HCT116 (cell line): ENCODE results near the gene SLC17A4. TPM values are rescaled to one million over a fixed set of nuclear protein-coding genes. Genes with fewer than 3 reads are reported as not detected.

Source experiments
- ATAC-seq: fragments of 200-7000 bp; cut with Tn5 transposase; 2 replicates; pipeline ENCODE4 v1.9.1; 2020; ENCODE audit warnings: mild to moderate bottlenecking, moderate library complexity
- BruUV-seq: library from RNA; stranded (reverse); fragments of 400-500 nt; replicated peaks from 2 replicates; lab custom pipeline; 2021; lab: Mats Ljungman, UMichigan
- CTCF ChIA-PET: fragments of 300-600 bp; sonication (Branson Sonifier 250); formaldehyde crosslinking; loops from one replicate; lab custom pipeline; 2021; ENCODE audit warnings: antibody characterized with exemption; lab: Charles Lee
- POLR2A ChIA-PET: fragments of 300-600, 350-600 bp; sonication (Branson Sonifier 250); formaldehyde crosslinking; loops from one replicate; lab custom pipeline; 2021; ENCODE audit warnings: antibody characterized with exemption; lab: Charles Lee
- RAD21 ChIA-PET, 2 experiments: fragments of 300-600 bp; sonication (Branson Sonifier 250); formaldehyde crosslinking; loops; one replicate each; lab custom pipeline; 2023; ENCODE audit warnings: low total read pairs in 2 of 2; ENCODE audit not compliant: uncharacterized antibody in 2 of 2, unreplicated experiment in 2 of 2, low non-redundant PET in 1 of 2; lab: Charles Lee
- DNase-seq: peaks from one replicate; pipeline ENCODE4 v3.0.0-alpha.2; 2010; ENCODE audit warnings: low read depth, low spot score
- H2AFZ ChIP-seq: fragments of 200-600 bp; shearing (Covaris generic), sonication (generic); 2 replicates; pipeline ENCODE4 v1.6.1; 2017; ENCODE audit warnings: low read depth, mixed run types, mixed read lengths, antibody characterized with exemption, low read length; ENCODE audit not compliant: poor library complexity, severe bottlenecking
- H3K27ac ChIP-seq: 2 replicates; pipeline ENCODE4 v1.5.1; 2012; ENCODE audit warnings: low read depth, low read length
- H3K27me3 ChIP-seq: fragments of 200-600 bp; sonication (generic); 2 replicates; pipeline ENCODE4 v1.6.1; 2016; ENCODE audit warnings: mixed run types, low read length, mixed read lengths; ENCODE audit not compliant: insufficient read depth
- H3K36me3 ChIP-seq, 2 experiments: fragments of 200-500 bp in 1 of 2; fragments of 200-600 bp in 1 of 2; sonication (Bioruptor generic) in 1 of 2; sonication (generic) in 1 of 2; 2 replicates each; pipeline versions ENCODE4 v1.5.1 to v1.6.1; 2014 to 2016; ENCODE audit warnings: low read length in 2 of 2, inconsistent platforms in 1 of 2, mixed read lengths in 1 of 2, mixed run types in 1 of 2; ENCODE audit not compliant: insufficient read depth in 2 of 2, control insufficient read depth in 1 of 2
- H3K4me1 ChIP-seq, 2 experiments: fragments of 200-600 bp in 1 of 2; sonication (generic) in 1 of 2; 2 replicates each; pipeline versions ENCODE4 v1.5.1 to v1.6.1; 2012 to 2017; ENCODE audit warnings: low read length in 2 of 2, inconsistent platforms in 1 of 2, mild to moderate bottlenecking in 1 of 2, mixed read lengths in 1 of 2, mixed run types in 1 of 2, moderate library complexity in 1 of 2; ENCODE audit not compliant: insufficient read depth in 2 of 2, control insufficient read depth in 1 of 2
- H3K4me2 ChIP-seq: fragments of 200-600 bp; sonication (generic); 2 replicates; pipeline ENCODE4 v1.6.1; 2017; ENCODE audit warnings: mixed run types, low read length, mixed read lengths
- H3K4me3 ChIP-seq, 2 experiments: fragments of 200-600 bp in 1 of 2; sonication (generic) in 1 of 2; replicated peaks in 1 of 2; 2 replicates each; pipeline ENCODE4 v1.5.1; 2011 to 2016; ENCODE audit warnings: low read length in 2 of 2, control low read depth in 1 of 2, low read depth in 1 of 2, mild to moderate bottlenecking in 1 of 2, mixed read lengths in 1 of 2, mixed run types in 1 of 2
- H3K79me2 ChIP-seq: fragments of 200-600 bp; sonication (generic); 2 replicates; pipeline ENCODE4 v1.6.1; 2017; ENCODE audit warnings: mild to moderate bottlenecking, mixed run types, low read length, moderate library complexity, mixed read lengths; ENCODE audit not compliant: insufficient read depth
- H3K9ac ChIP-seq: fragments of 200-600 bp; sonication (generic); 2 replicates; pipeline ENCODE4 v1.6.1; 2016; ENCODE audit warnings: low read length, mixed read lengths
- H3K9me2 ChIP-seq: fragments of 200-600 bp; sonication (generic), shearing (Covaris generic); 2 replicates; pipeline ENCODE4 v1.6.1; 2017; ENCODE audit warnings: mixed run types, mild to moderate bottlenecking, moderate library complexity; ENCODE audit not compliant: insufficient read depth
- H3K9me3 ChIP-seq, 2 experiments: fragments of 200-500 bp in 1 of 2; fragments of 200-600 bp in 1 of 2; sonication (Bioruptor generic) in 1 of 2; sonication (generic) in 1 of 2; 2 replicates each; pipeline ENCODE4 v1.6.1; 2014 to 2017; ENCODE audit warnings: low read length in 2 of 2, mixed read lengths in 2 of 2, inconsistent platforms in 1 of 2, low read depth in 1 of 2, mild to moderate bottlenecking in 1 of 2, mixed run types in 1 of 2, moderate library complexity in 1 of 2; ENCODE audit not compliant: control insufficient read depth in 1 of 2, insufficient read depth in 1 of 2
- H4K20me1 ChIP-seq: fragments of 200-600 bp; sonication (generic), shearing (Covaris generic); 2 replicates; pipeline ENCODE4 v1.6.1; 2017; ENCODE audit warnings: mixed run types, mild to moderate bottlenecking, moderate library complexity; ENCODE audit not compliant: insufficient read depth
- CBX3 ChIP-seq: IDR thresholded peaks from 2 replicates; pipeline ENCODE4 v1.6.1; 2012; ENCODE audit warnings: low read depth
- CEBPB ChIP-seq: IDR thresholded peaks from 2 replicates; pipeline ENCODE4 v1.6.1; 2012; ENCODE audit warnings: low read depth
- EGR1 ChIP-seq: IDR thresholded peaks from 2 replicates; pipeline ENCODE4 v1.6.1; 2012; ENCODE audit warnings: low read depth
- ELF1 ChIP-seq: IDR thresholded peaks from 2 replicates; pipeline ENCODE4 v1.6.1; 2012; ENCODE audit warnings: low read depth, borderline replicate concordance
- EZH2 ChIP-seq: fragments of 200-600 bp; sonication (generic); IDR thresholded peaks from 2 replicates; pipeline ENCODE4 v1.6.1; 2017; ENCODE audit warnings: antibody characterized with exemption, mixed run types
- EZH2phosphoT487 ChIP-seq: fragments of 200-600 bp; IDR thresholded peaks from 2 replicates; pipeline ENCODE4 v1.6.1; 2018; ENCODE audit warnings: antibody characterized with exemption, borderline replicate concordance
- POLR2A ChIP-seq: IDR thresholded peaks from 2 replicates; pipeline ENCODE4 v1.7.0; 2011; ENCODE audit warnings: borderline replicate concordance; ENCODE audit not compliant: insufficient read depth, insufficient read length; ENCODE audit errors: extremely low read depth
- SP1 ChIP-seq: IDR thresholded peaks from 2 replicates; pipeline ENCODE4 v1.6.1; 2012; ENCODE audit warnings: low read depth
- ZBTB33 ChIP-seq: IDR thresholded peaks from 2 replicates; pipeline ENCODE4 v1.6.1; 2011; ENCODE audit warnings: mild to moderate bottlenecking, low read length, moderate library complexity; ENCODE audit not compliant: insufficient replicate concordance; ENCODE audit errors: extremely low read depth
- intact Hi-C: fragments of 100-400 bp; cut with micrococcal nuclease; formaldehyde crosslinking; loops from 2 replicates; pipeline ENCODE4 v1.10.0; 2022
- total RNA-seq: library from RNA; stranded (reverse); gene quantifications from one replicate; pipeline ENCODE4 v1.2.1, GENCODE V29; 2021; ENCODE audit not compliant: unreplicated experiment
- TF ChIP-seq, protein P1 (sequence below), 3 experiments: fragments of 200-600 bp in 1 of 3; sonication (generic) in 1 of 3; IDR thresholded peaks in 2 of 3; conservative IDR thresholded peaks in 1 of 3; 2 replicates each; pipeline ENCODE4 v1.5.1; 2012 to 2017; ENCODE audit warnings: low read depth in 2 of 3, low read length in 2 of 3, antibody characterized with exemption in 1 of 3, borderline replicate concordance in 1 of 3, control low read depth in 1 of 3, mild to moderate bottlenecking in 1 of 3, mixed read lengths in 1 of 3, mixed run types in 1 of 3, moderate library complexity in 1 of 3; ENCODE audit not compliant: insufficient read depth in 1 of 3
- TF ChIP-seq, protein P2 (sequence below): IDR thresholded peaks from 2 replicates; pipeline ENCODE4 v1.6.1; 2012; ENCODE audit warnings: low read depth

Gene SLC17A4
- total RNA-seq, 1 experiment from 2014 or later: not detected

- BruUV-seq: no TSS peak
- Histone ChIP-seq H3K4me1 (peaks cover 0 to 7% of the 10 kb centered on the region in 2 experiments; a peak in 1 of 4 replicates), H2AFZ (no peak overlapping the region), H3K4me3 (no peak overlapping the region), H3K79me2 (no peaks in the 10 kb centered on the region), H3K27me3 (no peaks in the 10 kb centered on the region), H3K36me3 (no peaks in the 10 kb centered on the region), H4K20me1 (no peaks in the 10 kb centered on the region), H3K9me3 (no peaks in the 10 kb centered on the region), H3K9ac (no peak overlapping the region), H3K9me2 (no peaks in the 10 kb centered on the region), H3K27ac (no peak overlapping the region), H3K4me2 (no peak overlapping the region)
- ChIA-PET RAD21 (no interaction called here), POLR2A (no interaction called here), CTCF (no interaction called here)
- no peak for ATAC-seq
- TF ChIP-seq EZH2 (no peak), ZBTB33 (no peak), CBX3 (no peak), EZH2phosphoT487 (no peak), SP1 (no peak), POLR2A (no peak), EGR1 (no peak), CEBPB (no peak), ELF1 (no peak)
- TF ChIP-seq, protein P1, sequence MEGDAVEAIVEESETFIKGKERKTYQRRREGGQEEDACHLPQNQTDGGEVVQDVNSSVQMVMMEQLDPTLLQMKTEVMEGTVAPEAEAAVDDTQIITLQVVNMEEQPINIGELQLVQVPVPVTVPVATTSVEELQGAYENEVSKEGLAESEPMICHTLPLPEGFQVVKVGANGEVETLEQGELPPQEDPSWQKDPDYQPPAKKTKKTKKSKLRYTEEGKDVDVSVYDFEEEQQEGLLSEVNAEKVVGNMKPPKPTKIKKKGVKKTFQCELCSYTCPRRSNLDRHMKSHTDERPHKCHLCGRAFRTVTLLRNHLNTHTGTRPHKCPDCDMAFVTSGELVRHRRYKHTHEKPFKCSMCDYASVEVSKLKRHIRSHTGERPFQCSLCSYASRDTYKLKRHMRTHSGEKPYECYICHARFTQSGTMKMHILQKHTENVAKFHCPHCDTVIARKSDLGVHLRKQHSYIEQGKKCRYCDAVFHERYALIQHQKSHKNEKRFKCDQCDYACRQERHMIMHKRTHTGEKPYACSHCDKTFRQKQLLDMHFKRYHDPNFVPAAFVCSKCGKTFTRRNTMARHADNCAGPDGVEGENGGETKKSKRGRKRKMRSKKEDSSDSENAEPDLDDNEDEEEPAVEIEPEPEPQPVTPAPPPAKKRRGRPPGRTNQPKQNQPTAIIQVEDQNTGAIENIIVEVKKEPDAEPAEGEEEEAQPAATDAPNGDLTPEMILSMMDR (IDR thresholded peaks at IDR 0.05 in 2 of 3, conservative IDR thresholded peaks at IDR 0.05 in 1 of 3; ENCODE audit: borderline replicate concordance in 1 of 3, insufficient read depth in 1 of 3, low read depth in 2 of 3, low read length in 2 of 3): no peak
- TF ChIP-seq, protein P2, sequence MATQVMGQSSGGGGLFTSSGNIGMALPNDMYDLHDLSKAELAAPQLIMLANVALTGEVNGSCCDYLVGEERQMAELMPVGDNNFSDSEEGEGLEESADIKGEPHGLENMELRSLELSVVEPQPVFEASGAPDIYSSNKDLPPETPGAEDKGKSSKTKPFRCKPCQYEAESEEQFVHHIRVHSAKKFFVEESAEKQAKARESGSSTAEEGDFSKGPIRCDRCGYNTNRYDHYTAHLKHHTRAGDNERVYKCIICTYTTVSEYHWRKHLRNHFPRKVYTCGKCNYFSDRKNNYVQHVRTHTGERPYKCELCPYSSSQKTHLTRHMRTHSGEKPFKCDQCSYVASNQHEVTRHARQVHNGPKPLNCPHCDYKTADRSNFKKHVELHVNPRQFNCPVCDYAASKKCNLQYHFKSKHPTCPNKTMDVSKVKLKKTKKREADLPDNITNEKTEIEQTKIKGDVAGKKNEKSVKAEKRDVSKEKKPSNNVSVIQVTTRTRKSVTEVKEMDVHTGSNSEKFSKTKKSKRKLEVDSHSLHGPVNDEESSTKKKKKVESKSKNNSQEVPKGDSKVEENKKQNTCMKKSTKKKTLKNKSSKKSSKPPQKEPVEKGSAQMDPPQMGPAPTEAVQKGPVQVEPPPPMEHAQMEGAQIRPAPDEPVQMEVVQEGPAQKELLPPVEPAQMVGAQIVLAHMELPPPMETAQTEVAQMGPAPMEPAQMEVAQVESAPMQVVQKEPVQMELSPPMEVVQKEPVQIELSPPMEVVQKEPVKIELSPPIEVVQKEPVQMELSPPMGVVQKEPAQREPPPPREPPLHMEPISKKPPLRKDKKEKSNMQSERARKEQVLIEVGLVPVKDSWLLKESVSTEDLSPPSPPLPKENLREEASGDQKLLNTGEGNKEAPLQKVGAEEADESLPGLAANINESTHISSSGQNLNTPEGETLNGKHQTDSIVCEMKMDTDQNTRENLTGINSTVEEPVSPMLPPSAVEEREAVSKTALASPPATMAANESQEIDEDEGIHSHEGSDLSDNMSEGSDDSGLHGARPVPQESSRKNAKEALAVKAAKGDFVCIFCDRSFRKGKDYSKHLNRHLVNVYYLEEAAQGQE: no peak
- no peak for DNase-seq
- intact Hi-C loops: no loop called here
These were observed 19.7 kb downstream of the SLC17A4 start for GRCh38 chr6:25774120-25774715.
